Measurements from ENCODE around the gene FMN1. TPM values are rescaled to one million over a fixed set of nuclear protein-coding genes. Genes with fewer than 3 reads are reported as not detected.

The FMN1 gene
- total and polyA plus RNA-seq, 2 of the 8 experiments (the other 6 are each of a cell fraction or from before 2014, with no cell fraction given): 0.27 to 3.7 TPM

- FAIRE-seq (peak; percentile 68), DNase-seq (ENCODE audit: low read depth in 1 of 2, low spot score in 2 of 2) (peak in 1 of 2 experiments; percentile 49)
- Histone ChIP-seq H2AFZ (ENCODE audit: low read length) (no peak overlapping the region), H3K4me3 (ENCODE audit: extremely low read depth in 1 of 4, insufficient read depth in 2 of 4, low read depth in 3 of 4, low read length in 4 of 4) (peak overlapping the region in 3 of 4 experiments; percentile 13 to 43 (median 23); a peak in 5 of 8 replicates), H3K4me1 (replicated peaks in 1 of 4; ENCODE audit: control insufficient read depth in 3 of 4, insufficient read depth in 4 of 4, low read length in 3 of 4) (peaks cover 7 to 17% (median 14%) of the 10 kb centered on the region in 4 experiments; a peak in 6 of 7 replicates), H2BK5ac (ENCODE audit: low read depth, low read length) (no peak overlapping the region), H3K9ac (replicated peaks in 1 of 4; ENCODE audit: extremely low read depth in 1 of 4, low read depth in 3 of 4, low read length in 3 of 4) (no peak overlapping the region), H3K23me2 (ENCODE audit: low read depth, low read length) (peaks cover 2% of the 10 kb centered on the region; the same call in 1 of the 2 replicates), H3K9me3 (ENCODE audit: insufficient read depth in 2 of 2, low read depth in 1 of 2, low read length in 1 of 2) (no peaks in the 10 kb centered on the region), H3K4me2 (ENCODE audit: insufficient read depth in 1 of 2, low read depth in 2 of 2, low read length in 2 of 2) (peak overlapping the region; percentile 63 to 66), H2AK5ac (ENCODE audit: low read depth, low read length) (no peak overlapping the region), H3K27ac (ENCODE audit: low read depth, low read length) (no peak overlapping the region), H3K56ac (replicated peaks; ENCODE audit: insufficient read length, low read depth, low read length) (no peak overlapping the region), H3K4ac (replicated peaks; ENCODE audit: insufficient read length, low read depth, low read length) (no peak overlapping the region), H4K20me1 (replicated peaks in 1 of 2; ENCODE audit: control insufficient read depth in 1 of 2, insufficient read depth in 2 of 2, low read length in 2 of 2) (no peaks in the 10 kb centered on the region), H3K36me3 (ENCODE audit: control insufficient read depth in 2 of 4, insufficient read depth in 4 of 4, low read length in 3 of 4) (no peaks in the 10 kb centered on the region), H3K27me3 (replicated peaks in 1 of 4; ENCODE audit: control insufficient read depth in 3 of 4, extremely low read depth in 1 of 4, insufficient read depth in 3 of 4, low read length in 3 of 4) (no peaks in the 10 kb centered on the region), H2BK15ac (ENCODE audit: low read length) (no peak overlapping the region), H4K8ac (ENCODE audit: extremely low read depth, insufficient read depth, low read length) (no peak overlapping the region), H2BK20ac (ENCODE audit: low read length) (no peak overlapping the region), H2BK12ac (ENCODE audit: low read depth, low read length) (no peak overlapping the region), H3K79me1 (ENCODE audit: low read depth, low read length) (no peaks in the 10 kb centered on the region), H2BK120ac (replicated peaks; ENCODE audit: low read depth, low read length) (no peak overlapping the region), H3K79me2 (ENCODE audit: control insufficient read depth in 1 of 2, insufficient read depth in 2 of 2, low read length in 2 of 2) (no peaks in the 10 kb centered on the region), H3K23ac (ENCODE audit: insufficient read length) (no peak overlapping the region), H3K14ac (ENCODE audit: insufficient read length) (no peak overlapping the region), H4K91ac (replicated peaks; ENCODE audit: insufficient read length, low read length) (no peak overlapping the region), H3K18ac (ENCODE audit: extremely low read depth, low read length) (no peak overlapping the region; the same call in 1 of the 2 replicates), H4K5ac (ENCODE audit: insufficient read length, low read depth, low read length) (no peak overlapping the region)
- 36% methylated on average over 12 of the region's 12 CpGs; no CpG with 5 or more reads in 1 of the 2 experiments for WGBS, 2 experiments (ENCODE audit: extremely low coverage in 1 of 2, insufficient coverage in 1 of 2, insufficient read length in 1 of 2, insufficient replicate concordance in 2 of 2, low coverage in 1 of 2, low lambda C conversion rate in 2 of 2, missing lambda C conversion rate in 1 of 2)
- TF ChIP-seq CEBPB (IDR thresholded peaks at IDR 0.05; ENCODE audit: low read depth, low read length): no peak
- TF ChIP-seq HDAC2 (IDR thresholded peaks at IDR 0.05; ENCODE audit: borderline replicate concordance in 1 of 2, low read depth in 2 of 2, low read length in 2 of 2): 0 out of 4 replicates have a peak, but pooled peaks of 1 of the 2 experiments have one; percentile 29
- ChIA-PET CTCF (ENCODE audit: partially characterized antibody) (interaction anchor here (0.5 to 7.3 kb wide), 11 partner anchors 9 to 291 kb away, joined by 3 to 57 read pairs (median 5); no protein-coding TSS in a partner anchor), POLR2A (ENCODE audit: partially characterized antibody) (interaction anchor here (0.7 kb wide), 1 partner anchor 11 kb away, joined by 3 read pairs; no protein-coding TSS in a partner anchor)
Measured at GRCh38 chr15:32952901-32953532, 241.5 kb downstream of the FMN1 start.
